Measurements from ENCODE around the gene DNASE1L3. TPM values are rescaled to one million over a fixed set of nuclear protein-coding genes. Genes with fewer than 3 reads are reported as not detected.

DNASE1L3 gene
- total and polyA plus RNA-seq, 2 of the 4 experiments (the other 2 are of a cell fraction), result not detected

DNA sequence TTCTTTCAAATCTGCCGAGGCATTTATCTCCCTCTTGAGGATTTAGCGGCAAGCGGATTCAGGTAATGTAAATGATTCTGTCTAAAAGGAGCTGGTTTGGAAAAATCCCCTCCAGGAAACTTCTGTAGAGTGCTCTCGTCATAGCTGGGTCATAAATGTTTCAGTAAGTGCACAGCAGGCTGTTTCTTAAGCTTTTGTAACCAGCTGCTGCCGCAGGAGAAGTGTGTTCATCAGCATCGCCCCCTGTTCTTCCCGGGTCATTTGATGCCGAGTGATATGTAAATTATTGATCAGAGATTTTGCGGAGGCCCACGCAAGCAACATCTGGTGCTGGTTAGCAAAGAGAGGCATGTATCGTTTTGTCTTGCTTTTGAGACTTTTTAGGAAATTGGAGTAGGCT lies 53.1 kb downstream of the DNASE1L3 start:
- no peak overlapping the region for H2AK5ac ChIP-seq (ENCODE audit: low read depth, low read length)
- H2AK9ac ChIP-seq (replicated peaks; ENCODE audit: low read depth, low read length, poor library complexity), result no peak overlapping the region
- peaks cover 17 to 35% of the 10 kb centered on the region in 2 experiments; a peak in 3 of 4 replicates for H3K79me1 ChIP-seq (ENCODE audit: low read depth in 1 of 2, low read length in 2 of 2)
- no peak overlapping the region for H2BK20ac ChIP-seq (ENCODE audit: low read depth, low read length)
- H3K36me3 ChIP-seq (ENCODE audit: control insufficient read depth, insufficient read depth, low read length), result peaks cover 59% of the 10 kb centered on the region
- 0 out of 2 replicates have a peak, but pooled peaks cover under 1% of the 10 kb centered on the region for H4K20me1 ChIP-seq (ENCODE audit: insufficient read depth, low read length)
- H2BK15ac ChIP-seq (ENCODE audit: low read depth, low read length), result no peak overlapping the region
- 82% methylated on average over 7 of the region's 11 CpGs; no CpG with 5 or more reads in 1 of the 2 experiments for WGBS, 2 experiments (ENCODE audit: extremely low coverage in 2 of 2, insufficient read length in 1 of 2)
- DNase-seq (no peak), ATAC-seq (ENCODE audit: low read depth) (no peak)
- no peak overlapping the region for H4K5ac ChIP-seq (ENCODE audit: low read depth, low read length)
- no peak overlapping the region for H4K8ac ChIP-seq (ENCODE audit: low read depth in 2 of 2, low read length in 2 of 2)
- no peak overlapping the region for H3K4me2 ChIP-seq (ENCODE audit: low read depth, low read length)
- H3K4ac ChIP-seq (ENCODE audit: low read depth, low read length), result no peak overlapping the region
- H3K27ac ChIP-seq (ENCODE audit: insufficient read depth, low read length), result no peak overlapping the region
- H3K4me1 ChIP-seq (ENCODE audit: control insufficient read depth, insufficient read depth, low read length), result peaks cover 8% of the 10 kb centered on the region
- H3K14ac ChIP-seq (replicated peaks; ENCODE audit: low read depth, low read length), result no peak overlapping the region
- H3K9me3 ChIP-seq (ENCODE audit: control insufficient read depth, insufficient read depth, low read length), result peaks cover 2% of the 10 kb centered on the region; the same call in 1 of the 2 replicates
- no peak overlapping the region for H2BK120ac ChIP-seq (ENCODE audit: low read depth, low read length)
- no peak overlapping the region for H2BK5ac ChIP-seq (ENCODE audit: low read depth, low read length, poor library complexity, severe bottlenecking)
- CTCF ChIA-PET, result interaction anchor here (2.3 kb wide), 1 partner anchor 10 kb away, joined by 11 read pairs; no protein-coding TSS in a partner anchor
- no peaks in the 10 kb centered on the region for H3K27me3 ChIP-seq (ENCODE audit: control insufficient read depth, insufficient read depth, low read length)
- no peak overlapping the region for H3K9ac ChIP-seq (ENCODE audit: low read depth, low read length)
- intact Hi-C loops (cut with micrococcal nuclease) (no loop called here), dilution Hi-C loops (cut with HindIII; ENCODE audit: low sequenced_read_pairs, unreplicated experiment) (no loop called here), in situ Hi-C loops (cut with MboI; ENCODE audit: low sequenced_read_pairs) (no loop called here)
- BruUV-seq (replicated peaks), result no TSS peak
- H3K4me3 ChIP-seq (ENCODE audit: insufficient read depth, low read depth, low read length), result no peak overlapping the region
- no peak overlapping the region for H2AFZ ChIP-seq (replicated peaks; ENCODE audit: low read length, poor library complexity)
- H3K23ac ChIP-seq (ENCODE audit: low read depth, low read length), result no peak overlapping the region
- POLR2A ChIA-PET (ENCODE audit: unreplicated experiment), result no interaction called here
- peaks cover 15% of the 10 kb centered on the region for H3K9me1 ChIP-seq (ENCODE audit: insufficient read depth, low read length)
- TF ChIP-seq BHLHE40 (IDR thresholded peaks at IDR 0.05; ENCODE audit: low read depth, low read length) (no peak), USF2 (IDR thresholded peaks at IDR 0.05; ENCODE audit: low read depth, low read length) (no peak), CEBPB (IDR thresholded peaks at IDR 0.05; ENCODE audit: low read depth, low read length) (no peak), CTCF (conservative IDR thresholded peaks at IDR 0.05; ENCODE audit: low read depth, low read length) (no peak), CHD1 (IDR thresholded peaks at IDR 0.05; ENCODE audit: low read depth, low read length) (no peak), FOS (IDR thresholded peaks at IDR 0.05; ENCODE audit: low read depth, low read length) (no peak)
- TF ChIP-seq, protein P1, sequence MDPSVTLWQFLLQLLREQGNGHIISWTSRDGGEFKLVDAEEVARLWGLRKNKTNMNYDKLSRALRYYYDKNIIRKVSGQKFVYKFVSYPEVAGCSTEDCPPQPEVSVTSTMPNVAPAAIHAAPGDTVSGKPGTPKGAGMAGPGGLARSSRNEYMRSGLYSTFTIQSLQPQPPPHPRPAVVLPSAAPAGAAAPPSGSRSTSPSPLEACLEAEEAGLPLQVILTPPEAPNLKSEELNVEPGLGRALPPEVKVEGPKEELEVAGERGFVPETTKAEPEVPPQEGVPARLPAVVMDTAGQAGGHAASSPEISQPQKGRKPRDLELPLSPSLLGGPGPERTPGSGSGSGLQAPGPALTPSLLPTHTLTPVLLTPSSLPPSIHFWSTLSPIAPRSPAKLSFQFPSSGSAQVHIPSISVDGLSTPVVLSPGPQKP (IDR thresholded peaks at IDR 0.05; ENCODE audit: borderline replicate concordance, low read depth, low read length), result no peak
- H3K56ac ChIP-seq (ENCODE audit: extremely low read depth, insufficient read depth, low read length), result no peak overlapping the region
- no peak overlapping the region for H4K91ac ChIP-seq (ENCODE audit: insufficient read depth, low read depth, low read length)
- H3K18ac ChIP-seq (ENCODE audit: low read depth, low read length), result no peak overlapping the region

Measured in IMR-90 (cell line).